Transverse colon (tissue), 4 donors: ENCODE results near the gene ALDOC. TPM values are rescaled to one million over a fixed set of nuclear protein-coding genes. Genes with fewer than 3 reads are reported as not detected.

ENCODE experiments used
- DNase-seq: peaks from one replicate; pipeline ENCODE4 v3.0.0-alpha.2; 2019
- H3K27ac ChIP-seq, 4 donors: fragments of 200-600 bp; sonication (generic); 2 replicates each; pipeline ENCODE4 v1.5.1; 2016 to 2018; ENCODE audit warnings: inconsistent platforms in 4 of 4
- H3K27me3 ChIP-seq: fragments of 200-600 bp; sonication (generic); 2 replicates; pipeline ENCODE4 v1.5.1; 2017; ENCODE audit warnings: inconsistent platforms
- H3K36me3 ChIP-seq, 4 donors: fragments of 200-600 bp; sonication (generic); 2 replicates each; pipeline ENCODE4 v1.5.1; 2017 to 2019; ENCODE audit warnings: inconsistent platforms in 4 of 4
- H3K4me1 ChIP-seq, 4 donors: fragments of 200-600 bp; sonication (generic); 2 replicates each; pipeline ENCODE4 v1.5.1; 2017 to 2020; ENCODE audit warnings: inconsistent platforms in 4 of 4
- H3K4me3 ChIP-seq, 4 donors: fragments of 200-600 bp; sonication (generic); 1 replicate in 1 of 4; 2 replicates in 3 of 4; pipeline versions ENCODE4 v1.5.1 to v1.6.1; 2017 to 2019; ENCODE audit warnings: inconsistent platforms in 4 of 4
- H3K9me3 ChIP-seq, 2 donors: fragments of 200-600 bp; sonication (generic); 2 replicates each; pipeline ENCODE4 v1.5.1; 2017 to 2019; ENCODE audit warnings: inconsistent platforms in 2 of 2
- CTCF ChIP-seq, 5 experiments: fragments of 200-600 bp in 3 of 5; fragments of 450-650 bp in 2 of 5; sonication (generic) in 3 of 5; IDR thresholded peaks; 1 replicate in 2 of 5; 2 replicates in 3 of 5; pipeline ENCODE4 v1.5.1; 2016 to 2017; ENCODE audit warnings: antibody characterized with exemption in 5 of 5, inconsistent platforms in 3 of 5, mild to moderate bottlenecking in 2 of 5, moderate library complexity in 1 of 5
- EP300 ChIP-seq: sonication (generic); formaldehyde crosslinking; IDR thresholded peaks from one replicate; pipeline ENCODE4 v1.6.1; 2017; ENCODE audit warnings: antibody characterized with exemption, low read depth
- POLR2A ChIP-seq: fragments of 450-650 bp; IDR thresholded peaks from one replicate; pipeline ENCODE4 v1.6.1; 2016; ENCODE audit warnings: antibody characterized with exemption, mild to moderate bottlenecking, moderate library complexity
- POLR2AphosphoS5 ChIP-seq, 3 donors: sonication (generic); formaldehyde crosslinking; IDR thresholded peaks; one replicate each; pipeline ENCODE4 v1.6.1; 2016; ENCODE audit warnings: antibody characterized with exemption in 3 of 3
- WGBS, 2 donors: methylation state at CpG; one replicate each; pipeline ENCODE4 v1.1.5; 2018; ENCODE audit warnings: low coverage in 1 of 2; 5-methylcytosine and 5-hydroxymethylcytosine counted together
- in situ Hi-C, 4 donors: fragments of 200-750 bp; cut with MboI; loops; one replicate each; pipeline versions ENCODE4 v1.15.0 to v1.15.1; 2017; ENCODE audit warnings: low sequenced_read_pairs in 3 of 4, low pct_ligation_motif_present in 1 of 4, low pct_unique_long_range_greater_than_20kb in 1 of 4
- intact Hi-C: fragments of 100-400 bp; cut with DNase I; formaldehyde crosslinking; loops from one replicate; pipeline ENCODE4 v1.15.1; 2023; ENCODE audit warnings: low total_unique reads
- total RNA-seq, 4 donors: library from RNA; depleted of rRNA; stranded (reverse); fragments of >200 nt; gene quantifications; one replicate each; pipeline ENCODE4 v1.1.0, GENCODE V29; 2016

ALDOC gene
- total RNA-seq, 4 donors from 2014 or later, result 3.0 to 46.1 (median 18.7) TPM

- in situ Hi-C loops, result no loop called here
- Histone ChIP-seq H3K9me3 (no peaks in the 10 kb centered on the region), H3K27ac (no peak overlapping the region), H3K4me3 (no peak overlapping the region), H3K4me1 (peaks cover 12 to 37% (median 25%) of the 10 kb centered on the region in 4 donors), H3K27me3 (no peaks in the 10 kb centered on the region), H3K36me3 (no peaks in the 10 kb centered on the region)
- intact Hi-C loops, result no loop called here
- TF ChIP-seq CTCF (IDR thresholded peaks at IDR 0.05) (no peak), POLR2AphosphoS5 (IDR thresholded peaks at IDR 0.05) (no peak), EP300 (no peak), POLR2A (no peak)
- no peak for DNase-seq
These were observed 3.7 kb downstream of the ALDOC start for GRCh38 chr17:28573040-28573380.

GRCh38 chr17:28572259-28573039 lies 4.2 kb downstream of the ALDOC start:
- no peak for TF ChIP-seq EP300
- in situ Hi-C loops, result no loop called here
- no peaks in the 10 kb centered on the region for H3K27me3 ChIP-seq
- H3K4me1 ChIP-seq, result peaks cover 12 to 40% (median 25%) of the 10 kb centered on the region in 4 donors
- 68% methylated on average over 5 of the region's 5 CpGs; no CpG with 5 or more reads in 1 of the 2 donors for WGBS, 2 donors
- no peaks in the 10 kb centered on the region for H3K9me3 ChIP-seq
- no peak for DNase-seq
- intact Hi-C loops, result no loop called here
- H3K4me3 ChIP-seq, result peak overlapping the region in 1 of 4 donors; percentile 75
- no peaks in the 10 kb centered on the region for H3K36me3 ChIP-seq
- H3K27ac ChIP-seq, result peak overlapping the region; percentile 78 to 87 (median 82)

GRCh38 chr17:28571361-28572122 lies 5.2 kb downstream of the ALDOC start, which contains the start of gene PIGS:
Gene PIGS (minus strand): TSS chr17:28571524. CDS start chr17:28571496, 28 bp downstream.
- in situ Hi-C loops (no loop called here), intact Hi-C loops (no loop called here)
- Histone ChIP-seq H3K27me3 (no peaks in the 10 kb centered on the region), H3K27ac (peak within 1 kb of the TSS; percentile 78 to 87 (median 82)), H3K4me1 (peaks cover 12 to 38% (median 21%) of the 10 kb centered on the region in 4 donors), H3K9me3 (no peaks in the 10 kb centered on the region), H3K36me3 (no peaks in the 10 kb centered on the region), H3K4me3 (peak within 1 kb of the TSS; percentile 47 to 83 (median 71))
- TF ChIP-seq CTCF (IDR thresholded peaks at IDR 0.05) (no peak), EP300 (no peak), POLR2A (peak; percentile 88), POLR2AphosphoS5 (IDR thresholded peaks at IDR 0.05) (peak; percentile 85 to 91 (median 91))
- 1% methylated on average over 23 to 37 of the region's 49 CpGs for WGBS, 2 donors
- DNase-seq, result peak; percentile 97

- Histone ChIP-seq H3K4me3 (peak overlapping the region; percentile 47 to 83 (median 71)), H3K27me3 (no peaks in the 10 kb centered on the region), H3K4me1 (peaks cover 12 to 34% (median 19%) of the 10 kb centered on the region in 4 donors), H3K27ac (peak overlapping the region; percentile 78 to 87 (median 82)), H3K36me3 (no peaks in the 10 kb centered on the region), H3K9me3 (no peaks in the 10 kb centered on the region)
- WGBS, 2 donors, result 0 to 8% methylated on average over 2 to 30 of the region's 39 CpGs
- TF ChIP-seq POLR2A, result no peak
- peak; percentile 53 for DNase-seq
- in situ Hi-C loops (no loop called here), intact Hi-C loops (no loop called here)
These were observed 5.9 kb downstream of the ALDOC start for GRCh38 chr17:28570716-28571360.

GRCh38 chr17:28569446-28569845 lies 7.2 kb downstream of the ALDOC start:
- Histone ChIP-seq H3K4me1 (peaks cover 12 to 33% (median 19%) of the 10 kb centered on the region in 4 donors), H3K9me3 (no peaks in the 10 kb centered on the region), H3K27me3 (no peaks in the 10 kb centered on the region), H3K27ac (no peak overlapping the region), H3K36me3 (no peaks in the 10 kb centered on the region), H3K4me3 (no peak overlapping the region)
- 89 to 94% methylated on average over 1 of the region's 1 CpG for WGBS, 2 donors
- in situ Hi-C loops, result no loop called here
- no peak for TF ChIP-seq POLR2A
- no peak for TF ChIP-seq POLR2AphosphoS5 (IDR thresholded peaks at IDR 0.05)
- no peak for DNase-seq
- intact Hi-C loops, result no loop called here
